GM23338 (cell line): ENCODE measurements around the gene FAM177A1. TPM values are rescaled to one million over a fixed set of nuclear protein-coding genes. Genes with fewer than 3 reads are reported as not detected.
A peak's percentile ranks its signal among the peaks of the same experiment; 100 is the strongest.

Experiments
- ATAC-seq: fragments of 200-7000 bp; cut with Tn5 transposase; 3 replicates; pipeline ENCODE4 v1.9.1; 2020
- DNase-seq: peaks from one replicate; pipeline ENCODE4 v3.0.0-alpha.2; 2015; ENCODE audit warnings: low spot score
- H2AFZ ChIP-seq: fragments of 200-600 bp; sonication (generic); 2 replicates; pipeline ENCODE4 v1.8.0; 2016; ENCODE audit warnings: antibody characterized with exemption, mild to moderate bottlenecking, moderate library complexity
- H3F3A ChIP-seq: fragments of 200-600 bp; sonication (generic); replicated peaks from 2 replicates; pipeline ENCODE4 v1.8.0; 2017; ENCODE audit warnings: antibody characterized with exemption, mixed run types, low read depth
- H3K27ac ChIP-seq: fragments of 200-600 bp; sonication (generic); 2 replicates; pipeline ENCODE4 v1.6.1; 2016; ENCODE audit warnings: low read depth
- H3K27me3 ChIP-seq: fragments of 200-600 bp; sonication (generic); 2 replicates; pipeline ENCODE4 v1.8.0; 2016; ENCODE audit warnings: mild to moderate bottlenecking, mixed run types, moderate library complexity; ENCODE audit not compliant: insufficient read depth
- H3K36me3 ChIP-seq: fragments of 200-600 bp; sonication (generic); 2 replicates; pipeline ENCODE4 v1.8.0; 2016; ENCODE audit warnings: mild to moderate bottlenecking; ENCODE audit not compliant: insufficient read depth
- H3K4me1 ChIP-seq: fragments of 200-600 bp; sonication (generic); 2 replicates; pipeline ENCODE4 v1.8.0; 2016; ENCODE audit warnings: mild to moderate bottlenecking, moderate library complexity; ENCODE audit not compliant: insufficient read depth
- H3K4me2 ChIP-seq: fragments of 200-600 bp; sonication (generic); 2 replicates; pipeline ENCODE4 v1.7.1; 2017; ENCODE audit warnings: mixed run types
- H3K4me3 ChIP-seq: fragments of 200-600 bp; sonication (generic); 2 replicates; pipeline ENCODE4 v1.6.1; 2016; ENCODE audit warnings: mixed run types
- H3K79me2 ChIP-seq: fragments of 200-600 bp; sonication (generic); replicated peaks from 2 replicates; pipeline ENCODE4 v1.8.0; 2017; ENCODE audit warnings: mild to moderate bottlenecking; ENCODE audit not compliant: insufficient read depth
- H3K9me2 ChIP-seq: fragments of 200-600 bp; sonication (generic); 2 replicates; pipeline ENCODE4 v1.8.0; 2017; ENCODE audit not compliant: insufficient read depth
- H4K20me1 ChIP-seq: fragments of 200-600 bp; sonication (generic); replicated peaks from 2 replicates; pipeline ENCODE4 v1.8.0; 2017; ENCODE audit warnings: mild to moderate bottlenecking; ENCODE audit not compliant: insufficient read depth
- H3K27ac Mint-ChIP-seq: 2 replicates; pipeline ENCODE4 v1.8.0; 2020; ENCODE audit warnings: inconsistent platforms, mild to moderate bottlenecking, moderate library complexity, mixed read lengths
- H3K27me3 Mint-ChIP-seq: 3 replicates; pipeline ENCODE4 v1.8.0; 2022; ENCODE audit warnings: low read depth, mild to moderate bottlenecking, moderate library complexity, mixed read lengths, inconsistent platforms; ENCODE audit not compliant: insufficient read depth, poor library complexity
- H3K36me3 Mint-ChIP-seq: 3 replicates; pipeline ENCODE4 v1.8.0; 2021; ENCODE audit warnings: low read depth, mild to moderate bottlenecking, inconsistent platforms, moderate library complexity, mixed read lengths
- H3K4me1 Mint-ChIP-seq: 3 replicates; pipeline ENCODE4 v1.8.0; 2020; ENCODE audit warnings: mild to moderate bottlenecking, inconsistent platforms, mixed read lengths
- H3K4me3 Mint-ChIP-seq: 3 replicates; pipeline ENCODE4 v1.8.0; 2021; ENCODE audit warnings: moderate library complexity, mild to moderate bottlenecking, inconsistent platforms, mixed read lengths
- H3K9me3 Mint-ChIP-seq: 3 replicates; pipeline ENCODE4 v1.8.0; 2020; ENCODE audit warnings: moderate library complexity, mild to moderate bottlenecking, inconsistent platforms, mixed read lengths
- CTCF ChIP-seq, 2 experiments: fragments of 200-600 bp in 1 of 2; sonication (generic) in 1 of 2; conservative IDR thresholded peaks; 2 replicates each; pipeline versions ENCODE4 v1.5.1 to v1.6.1; 2016 to 2017; ENCODE audit warnings: antibody characterized with exemption in 2 of 2, low read depth in 2 of 2, mild to moderate bottlenecking in 2 of 2, moderate library complexity in 1 of 2
- EZH2 ChIP-seq: fragments of 200-600 bp; sonication (generic); IDR thresholded peaks from one replicate; pipeline ENCODE4 v1.8.0; 2017; ENCODE audit warnings: antibody characterized with exemption, mild to moderate bottlenecking, low read depth; ENCODE audit not compliant: unreplicated experiment
- JUNB ChIP-seq: IDR thresholded peaks from one replicate; pipeline ENCODE4 v1.6.1; 2016; ENCODE audit warnings: antibody characterized with exemption; ENCODE audit not compliant: unreplicated experiment
- NANOG ChIP-seq: IDR thresholded peaks from 2 replicates; pipeline ENCODE4 v1.6.1; 2016; ENCODE audit warnings: antibody characterized with exemption, borderline replicate concordance
- STAT1 ChIP-seq: IDR thresholded peaks from one replicate; pipeline ENCODE4 v1.6.1; 2016; ENCODE audit warnings: antibody characterized with exemption; ENCODE audit not compliant: unreplicated experiment
- ZNF114 ChIP-seq: fragments of 250-450 bp; sonication (Bioruptor Pico); IDR thresholded peaks from 2 replicates; pipeline ENCODE4 v1.5.0; 2020; ENCODE audit warnings: mild to moderate bottlenecking, moderate library complexity
- ZNF331 ChIP-seq: fragments of 250-450 bp; sonication (Bioruptor Pico); IDR thresholded peaks from 2 replicates; pipeline ENCODE4 v1.5.0; 2020; ENCODE audit warnings: low read depth, mild to moderate bottlenecking, moderate library complexity
- polyA plus RNA-seq: library from polyadenylated mRNA; unstranded; fragments of >200 nt; fragmentation: Nextera tagmentation; extraction: Ambion mirVana; gene quantifications from 2 replicates; pipeline ENCODE4 v1.2.1, GENCODE V29; 2016
- total RNA-seq: library from RNA; depleted of rRNA; stranded (reverse); fragments of >200 nt; shearing (Covaris generic); gene quantifications from 2 replicates; pipeline ENCODE4 v1.2.3, GENCODE V29; 2014
- TF ChIP-seq, protein P1 (sequence below): IDR thresholded peaks from one replicate; pipeline ENCODE4 v1.6.1; 2018; ENCODE audit warnings: antibody characterized with exemption; ENCODE audit not compliant: unreplicated experiment
- TF ChIP-seq, protein P2 (sequence below): IDR thresholded peaks from 2 replicates; pipeline ENCODE4 v1.6.1; 2016; ENCODE audit warnings: antibody characterized with exemption
- TF ChIP-seq, protein P3 (sequence below): fragments of 250-450 bp; sonication (Bioruptor Pico); IDR thresholded peaks from 2 replicates; pipeline ENCODE4 v1.5.0; 2020; ENCODE audit warnings: mild to moderate bottlenecking, moderate library complexity

The FAM177A1 gene
- total and polyA plus RNA-seq, 2 experiments from 2014 or later: 22.8 to 72.5 TPM

GRCh38 chr14:35114036-35114435 lies 68.0 kb downstream of the FAM177A1 start:
- H3K27me3 Mint-ChIP-seq: peaks cover 2% of the 10 kb centered on the region
- 0 out of 2 replicates have a peak overlapping the region, but pooled peaks have one; percentile 29 for H3K27ac Mint-ChIP-seq
- Histone ChIP-seq H3K79me2 (0 out of 2 replicates have a peak, but pooled peaks cover 9% of the 10 kb centered on the region), H3K4me2 (no peak overlapping the region), H4K20me1 (no peaks in the 10 kb centered on the region), H3K4me3 (no peak overlapping the region), H3K27ac (no peak overlapping the region), H3K36me3 (peaks cover 27% of the 10 kb centered on the region), H2AFZ (no peak overlapping the region), H3K9me2 (no peaks in the 10 kb centered on the region), H3K4me1 (peaks cover 6% of the 10 kb centered on the region; the same call in 1 of the 2 replicates), H3F3A (no peaks in the 10 kb centered on the region), H3K27me3 (no peaks in the 10 kb centered on the region)
- peaks cover 14% of the 10 kb centered on the region; the same call in 2 of the 3 replicates for H3K9me3 Mint-ChIP-seq
- ATAC-seq (no peak), DNase-seq (no peak)
- H3K4me3 Mint-ChIP-seq: no peak overlapping the region
- TF ChIP-seq ZNF331 (CRISPR knock-in tag) (no peak), EZH2 (no peak), JUNB (no peak), CTCF (conservative IDR thresholded peaks at IDR 0.05; ENCODE audit: low read depth in 2 of 2) (no peak)
- TF ChIP-seq, protein P1, sequence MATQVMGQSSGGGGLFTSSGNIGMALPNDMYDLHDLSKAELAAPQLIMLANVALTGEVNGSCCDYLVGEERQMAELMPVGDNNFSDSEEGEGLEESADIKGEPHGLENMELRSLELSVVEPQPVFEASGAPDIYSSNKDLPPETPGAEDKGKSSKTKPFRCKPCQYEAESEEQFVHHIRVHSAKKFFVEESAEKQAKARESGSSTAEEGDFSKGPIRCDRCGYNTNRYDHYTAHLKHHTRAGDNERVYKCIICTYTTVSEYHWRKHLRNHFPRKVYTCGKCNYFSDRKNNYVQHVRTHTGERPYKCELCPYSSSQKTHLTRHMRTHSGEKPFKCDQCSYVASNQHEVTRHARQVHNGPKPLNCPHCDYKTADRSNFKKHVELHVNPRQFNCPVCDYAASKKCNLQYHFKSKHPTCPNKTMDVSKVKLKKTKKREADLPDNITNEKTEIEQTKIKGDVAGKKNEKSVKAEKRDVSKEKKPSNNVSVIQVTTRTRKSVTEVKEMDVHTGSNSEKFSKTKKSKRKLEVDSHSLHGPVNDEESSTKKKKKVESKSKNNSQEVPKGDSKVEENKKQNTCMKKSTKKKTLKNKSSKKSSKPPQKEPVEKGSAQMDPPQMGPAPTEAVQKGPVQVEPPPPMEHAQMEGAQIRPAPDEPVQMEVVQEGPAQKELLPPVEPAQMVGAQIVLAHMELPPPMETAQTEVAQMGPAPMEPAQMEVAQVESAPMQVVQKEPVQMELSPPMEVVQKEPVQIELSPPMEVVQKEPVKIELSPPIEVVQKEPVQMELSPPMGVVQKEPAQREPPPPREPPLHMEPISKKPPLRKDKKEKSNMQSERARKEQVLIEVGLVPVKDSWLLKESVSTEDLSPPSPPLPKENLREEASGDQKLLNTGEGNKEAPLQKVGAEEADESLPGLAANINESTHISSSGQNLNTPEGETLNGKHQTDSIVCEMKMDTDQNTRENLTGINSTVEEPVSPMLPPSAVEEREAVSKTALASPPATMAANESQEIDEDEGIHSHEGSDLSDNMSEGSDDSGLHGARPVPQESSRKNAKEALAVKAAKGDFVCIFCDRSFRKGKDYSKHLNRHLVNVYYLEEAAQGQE: no peak
- TF ChIP-seq, protein P2, sequence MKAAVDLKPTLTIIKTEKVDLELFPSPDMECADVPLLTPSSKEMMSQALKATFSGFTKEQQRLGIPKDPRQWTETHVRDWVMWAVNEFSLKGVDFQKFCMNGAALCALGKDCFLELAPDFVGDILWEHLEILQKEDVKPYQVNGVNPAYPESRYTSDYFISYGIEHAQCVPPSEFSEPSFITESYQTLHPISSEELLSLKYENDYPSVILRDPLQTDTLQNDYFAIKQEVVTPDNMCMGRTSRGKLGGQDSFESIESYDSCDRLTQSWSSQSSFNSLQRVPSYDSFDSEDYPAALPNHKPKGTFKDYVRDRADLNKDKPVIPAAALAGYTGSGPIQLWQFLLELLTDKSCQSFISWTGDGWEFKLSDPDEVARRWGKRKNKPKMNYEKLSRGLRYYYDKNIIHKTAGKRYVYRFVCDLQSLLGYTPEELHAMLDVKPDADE: no peak
- peaks cover 56% of the 10 kb centered on the region for H3K36me3 Mint-ChIP-seq
- peaks cover 10% of the 10 kb centered on the region for H3K4me1 Mint-ChIP-seq

DNA sequence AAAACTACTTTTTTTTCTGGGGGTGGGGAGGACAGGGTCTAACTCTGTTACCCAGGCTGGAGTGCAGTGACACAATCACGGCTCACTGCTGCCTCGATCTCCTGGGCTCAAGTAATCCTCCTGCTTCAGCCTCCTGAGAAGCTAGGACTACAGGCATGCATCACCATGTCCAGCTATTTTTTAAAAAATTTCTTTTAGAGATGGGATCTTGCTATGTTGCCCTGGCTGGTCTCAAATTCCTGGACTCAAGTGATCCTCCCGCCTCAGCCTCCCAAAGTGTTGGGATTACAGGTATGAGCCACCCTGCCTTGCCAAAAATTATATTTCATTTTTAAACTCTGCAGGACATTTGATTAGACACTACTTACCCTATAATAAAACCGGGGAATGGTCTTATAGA lies 70.2 kb downstream of the FAM177A1 start:
- ATAC-seq (no peak), DNase-seq (no peak)
- Mint-ChIP-seq H3K4me1 (peaks cover 15% of the 10 kb centered on the region), H3K4me3 (no peak overlapping the region), H3K36me3 (peaks cover 41% of the 10 kb centered on the region), H3K27ac (no peak overlapping the region), H3K9me3 (peaks cover 12% of the 10 kb centered on the region; the same call in 2 of the 3 replicates), H3K27me3 (peaks cover 2% of the 10 kb centered on the region)
- Histone ChIP-seq H3K27me3 (no peaks in the 10 kb centered on the region), H4K20me1 (no peaks in the 10 kb centered on the region), H3K79me2 (0 out of 2 replicates have a peak, but pooled peaks cover 13% of the 10 kb centered on the region), H3K27ac (no peak overlapping the region), H3K36me3 (peaks cover 10% of the 10 kb centered on the region), H3K4me1 (peaks cover 6% of the 10 kb centered on the region; the same call in 1 of the 2 replicates), H3K4me2 (no peak overlapping the region), H3F3A (no peaks in the 10 kb centered on the region), H3K4me3 (no peak overlapping the region), H2AFZ (no peak overlapping the region), H3K9me2 (no peaks in the 10 kb centered on the region)
- TF ChIP-seq EZH2 (no peak), ZNF114 (CRISPR knock-in tag) (no peak), STAT1 (no peak), NANOG (no peak)
- TF ChIP-seq, protein P3, sequence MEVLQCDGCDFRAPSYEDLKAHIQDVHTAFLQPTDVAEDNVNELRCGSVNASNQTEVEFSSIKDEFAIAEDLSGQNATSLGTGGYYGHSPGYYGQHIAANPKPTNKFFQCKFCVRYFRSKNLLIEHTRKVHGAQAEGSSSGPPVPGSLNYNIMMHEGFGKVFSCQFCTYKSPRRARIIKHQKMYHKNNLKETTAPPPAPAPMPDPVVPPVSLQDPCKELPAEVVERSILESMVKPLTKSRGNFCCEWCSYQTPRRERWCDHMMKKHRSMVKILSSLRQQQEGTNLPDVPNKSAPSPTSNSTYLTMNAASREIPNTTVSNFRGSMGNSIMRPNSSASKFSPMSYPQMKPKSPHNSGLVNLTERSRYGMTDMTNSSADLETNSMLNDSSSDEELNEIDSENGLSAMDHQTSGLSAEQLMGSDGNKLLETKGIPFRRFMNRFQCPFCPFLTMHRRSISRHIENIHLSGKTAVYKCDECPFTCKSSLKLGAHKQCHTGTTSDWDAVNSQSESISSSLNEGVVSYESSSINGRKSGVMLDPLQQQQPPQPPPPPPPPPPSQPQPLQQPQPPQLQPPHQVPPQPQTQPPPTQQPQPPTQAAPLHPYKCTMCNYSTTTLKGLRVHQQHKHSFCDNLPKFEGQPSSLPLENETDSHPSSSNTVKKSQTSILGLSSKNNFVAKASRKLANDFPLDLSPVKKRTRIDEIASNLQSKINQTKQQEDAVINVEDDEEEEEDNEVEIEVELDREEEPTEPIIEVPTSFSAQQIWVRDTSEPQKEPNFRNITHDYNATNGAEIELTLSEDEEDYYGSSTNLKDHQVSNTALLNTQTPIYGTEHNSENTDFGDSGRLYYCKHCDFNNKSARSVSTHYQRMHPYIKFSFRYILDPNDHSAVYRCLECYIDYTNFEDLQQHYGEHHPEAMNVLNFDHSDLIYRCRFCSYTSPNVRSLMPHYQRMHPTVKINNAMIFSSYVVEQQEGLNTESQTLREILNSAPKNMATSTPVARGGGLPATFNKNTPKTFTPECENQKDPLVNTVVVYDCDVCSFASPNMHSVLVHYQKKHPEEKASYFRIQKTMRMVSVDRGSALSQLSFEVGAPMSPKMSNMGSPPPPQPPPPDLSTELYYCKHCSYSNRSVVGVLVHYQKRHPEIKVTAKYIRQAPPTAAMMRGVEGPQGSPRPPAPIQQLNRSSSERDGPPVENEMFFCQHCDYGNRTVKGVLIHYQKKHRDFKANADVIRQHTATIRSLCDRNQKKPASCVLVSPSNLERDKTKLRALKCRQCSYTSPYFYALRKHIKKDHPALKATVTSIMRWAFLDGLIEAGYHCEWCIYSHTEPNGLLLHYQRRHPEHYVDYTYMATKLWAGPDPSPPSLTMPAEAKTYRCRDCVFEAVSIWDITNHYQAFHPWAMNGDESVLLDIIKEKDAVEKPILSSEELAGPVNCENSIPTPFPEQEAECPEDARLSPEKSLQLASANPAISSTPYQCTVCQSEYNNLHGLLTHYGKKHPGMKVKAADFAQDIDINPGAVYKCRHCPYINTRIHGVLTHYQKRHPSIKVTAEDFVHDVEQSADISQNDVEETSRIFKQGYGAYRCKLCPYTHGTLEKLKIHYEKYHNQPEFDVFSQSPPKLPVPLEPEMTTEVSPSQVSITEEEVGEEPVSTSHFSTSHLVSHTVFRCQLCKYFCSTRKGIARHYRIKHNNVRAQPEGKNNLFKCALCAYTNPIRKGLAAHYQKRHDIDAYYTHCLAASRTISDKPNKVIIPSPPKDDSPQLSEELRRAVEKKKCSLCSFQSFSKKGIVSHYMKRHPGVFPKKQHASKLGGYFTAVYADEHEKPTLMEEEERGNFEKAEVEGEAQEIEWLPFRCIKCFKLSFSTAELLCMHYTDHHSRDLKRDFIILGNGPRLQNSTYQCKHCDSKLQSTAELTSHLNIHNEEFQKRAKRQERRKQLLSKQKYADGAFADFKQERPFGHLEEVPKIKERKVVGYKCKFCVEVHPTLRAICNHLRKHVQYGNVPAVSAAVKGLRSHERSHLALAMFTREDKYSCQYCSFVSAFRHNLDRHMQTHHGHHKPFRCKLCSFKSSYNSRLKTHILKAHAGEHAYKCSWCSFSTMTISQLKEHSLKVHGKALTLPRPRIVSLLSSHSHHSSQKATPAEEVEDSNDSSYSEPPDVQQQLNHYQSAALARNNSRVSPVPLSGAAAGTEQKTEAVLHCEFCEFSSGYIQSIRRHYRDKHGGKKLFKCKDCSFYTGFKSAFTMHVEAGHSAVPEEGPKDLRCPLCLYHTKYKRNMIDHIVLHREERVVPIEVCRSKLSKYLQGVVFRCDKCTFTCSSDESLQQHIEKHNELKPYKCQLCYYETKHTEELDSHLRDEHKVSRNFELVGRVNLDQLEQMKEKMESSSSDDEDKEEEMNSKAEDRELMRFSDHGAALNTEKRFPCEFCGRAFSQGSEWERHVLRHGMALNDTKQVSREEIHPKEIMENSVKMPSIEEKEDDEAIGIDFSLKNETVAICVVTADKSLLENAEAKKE (CRISPR knock-in tag): no peak
